Ovary (tissue), 9 donors: ENCODE data around the gene SIN3A. TPM values are rescaled to one million over a fixed set of nuclear protein-coding genes. Genes with fewer than 3 reads are reported as not detected.
"Not testable (repeated sequence)": the region's sequence is repeated elsewhere in the genome, so short reads cannot be mapped to it uniquely, and the experiment has no call there.

Experiments used
- DNase-seq, 5 donors: peaks; one replicate each; pipeline ENCODE4 v3.0.0-alpha.2; 2019 to 2020
- H3K27ac ChIP-seq, 2 donors: fragments of 200-600 bp; one replicate each; pipeline versions ENCODE4 v1.5.1 to v1.8.0; 2019 to 2022
- H3K27me3 ChIP-seq: fragments of 200-600 bp; one replicate; pipeline ENCODE4 v1.8.0; 2022
- H3K36me3 ChIP-seq: fragments of 200-600 bp; sonication (generic); one replicate; pipeline ENCODE4 v1.5.1; 2019
- H3K4me1 ChIP-seq: one replicate; pipeline ENCODE4 v1.8.1; 2013; ENCODE audit warnings: mild to moderate bottlenecking, moderate library complexity; ENCODE audit not compliant: insufficient read depth
- H3K4me3 ChIP-seq: fragments of 200-600 bp; sonication (generic); one replicate; pipeline ENCODE4 v1.5.1; 2017
- H3K9me3 ChIP-seq, 2 donors: fragments of 200-600 bp in 1 of 2; sonication (generic) in 1 of 2; one replicate each; pipeline versions ENCODE4 v1.5.1 to v1.8.1; 2013 to 2019; ENCODE audit warnings: mild to moderate bottlenecking in 1 of 2, moderate library complexity in 1 of 2
- EP300 ChIP-seq: sonication (generic); formaldehyde crosslinking; IDR thresholded peaks from one replicate; pipeline ENCODE4 v1.6.1; 2017; ENCODE audit warnings: antibody characterized with exemption
- POLR2A ChIP-seq: fragments of 450-650 bp; IDR thresholded peaks from one replicate; pipeline ENCODE4 v1.6.1; 2017; ENCODE audit warnings: antibody characterized with exemption, mild to moderate bottlenecking, moderate library complexity
- WGBS, 3 donors: extraction: QIAGEN DNeasy Blood & Tissue Kit in 1 of 3; methylation state at CpG; one replicate each; pipeline versions ENCODE4 v1.1.5 to v1.1.7; 2013 to 2017; 5-methylcytosine and 5-hydroxymethylcytosine counted together
- intact Hi-C, 4 donors: fragments of 100-400 bp; cut with DNase I; formaldehyde crosslinking; loops; one replicate each; pipeline versions ENCODE4 v1.11.0 to v1.15.1; 2022 to 2023
- polyA plus RNA-seq, 2 donors: library from polyadenylated mRNA; stranded (reverse); fragments of 200-250 nt in 1 of 2; fragments of 350-450 nt in 1 of 2; fragmentation: Illumina TruSeq in 1 of 2; extraction: RNeasy Lipid Tissue Mini Kit (QIAGEN cat#74804) in 1 of 2; gene quantifications; one replicate each; pipeline ENCODE4 v1.2.3, GENCODE V29; 2013 to 2014
- total RNA-seq, 7 donors: library from RNA; depleted of rRNA in 2 of 7; stranded (reverse); fragments of >200 nt in 2 of 7; fragmentation: NEBNext Ultra II Directional in 3 of 7; extraction: Animal tissue kit (Norgen Biotek cat#: 25700) in 3 of 7; gene quantifications; one replicate each; pipeline versions ENCODE4 v1.1.0 to v1.2.4, GENCODE V29; 2016 to 2023
- TF ChIP-seq, protein P1 (sequence below), 3 donors: fragments of 450-650 bp in 2 of 3; fragments of 200-600 bp in 1 of 3; IDR thresholded peaks; one replicate each; pipeline versions ENCODE4 v1.5.1 to v1.8.0; 2016 to 2022; ENCODE audit warnings: antibody characterized with exemption in 3 of 3, mild to moderate bottlenecking in 1 of 3
- donor health status: DM: no; HTN: no; CAD: no; lungs with moderate emphysema.
- donor health status: DM: no; HTN: no; CAD: no.
- donor health status: Bipolar disorder and iron deficiency.
- donor health status: DM: yes; HTN: yes; CAD: no.
- donor health status: DM: no; HTN: no; CAD: no.
- donor health status: DM: yes; HTN: yes; CAD: no.

The SIN3A gene
- total and polyA plus RNA-seq, 9 donors, result 29.3 to 115 (median 88.5) TPM

DNA sequence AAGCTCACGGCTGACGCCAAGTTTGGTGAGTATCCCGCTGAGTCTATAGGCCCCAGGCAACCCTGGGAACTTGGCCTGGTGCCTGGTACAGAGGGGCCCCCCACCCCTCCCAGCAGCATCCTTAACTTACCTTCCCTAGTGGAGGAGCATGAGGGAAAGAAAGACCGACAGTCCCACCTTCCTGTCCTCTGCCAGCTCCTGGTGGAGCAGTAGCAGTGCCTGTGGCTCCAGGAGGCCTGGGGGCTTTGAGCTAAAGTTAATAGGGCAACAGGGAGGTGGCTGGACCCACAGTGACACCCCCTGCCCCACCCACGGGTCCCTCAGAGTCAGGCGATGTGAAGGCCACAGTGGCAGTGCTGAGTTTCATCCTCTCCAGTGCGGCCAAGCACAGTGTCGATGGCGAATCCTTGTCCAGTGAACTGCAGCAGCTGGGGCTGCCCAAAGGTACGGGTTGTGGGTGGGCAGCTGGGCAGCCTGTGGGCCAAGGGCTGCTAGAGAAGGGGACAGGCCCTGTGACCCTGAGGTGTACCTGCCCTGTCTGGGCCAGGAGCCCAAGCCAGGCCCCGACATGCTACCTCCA, 112.7 kb downstream of the SIN3A start:
- Histone ChIP-seq H3K36me3 (no peaks in the 10 kb centered on the region), H3K27me3 (no peaks in the 10 kb centered on the region), H3K9me3 (no peaks in the 10 kb centered on the region), H3K27ac (no peak overlapping the region), H3K4me1 (peaks cover 7% of the 10 kb centered on the region), H3K4me3 (no peak overlapping the region)
- TF ChIP-seq EP300 (no peak), POLR2A (no peak)
- intact Hi-C loops, result no loop called here
- 83 to 86% (median 85%) methylated on average over 11 of the region's 11 CpGs for WGBS, 3 donors
- peak in 1 of 5 donors; percentile 15 for DNase-seq

DNA sequence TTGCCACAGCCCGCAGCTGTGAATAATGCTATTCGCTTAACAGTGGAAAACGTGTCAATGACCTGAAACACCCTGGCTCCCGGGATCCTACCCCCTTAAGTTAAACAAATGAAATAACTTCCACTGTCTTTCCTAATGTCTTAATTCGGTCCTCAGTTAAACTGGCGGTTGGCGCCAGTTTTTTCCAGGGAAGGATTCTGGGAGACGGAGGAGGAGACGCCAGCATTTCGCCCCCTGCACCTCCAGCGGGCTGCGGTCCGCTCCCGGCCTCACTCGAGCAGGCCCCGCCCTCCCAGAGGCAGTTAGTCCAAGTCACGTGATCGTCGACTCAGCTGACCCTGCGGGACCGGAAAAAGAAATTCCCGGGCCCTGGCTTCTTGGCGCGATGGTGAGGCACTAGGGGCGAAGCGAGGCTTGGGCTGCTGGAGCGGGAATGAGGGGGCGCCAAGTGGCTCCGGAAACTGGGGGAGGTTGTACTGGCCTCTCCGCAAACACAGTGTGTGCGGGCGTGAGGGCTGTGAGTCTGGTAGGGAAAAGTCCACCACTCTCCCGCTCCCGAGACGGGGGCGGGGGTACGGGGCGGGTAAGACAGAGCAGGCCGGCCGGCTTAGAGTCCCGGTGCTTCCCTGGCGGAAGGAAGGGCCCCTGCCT, 115.7 kb downstream of the SIN3A start, which contains the start of gene COMMD4:
Gene COMMD4, plus strand, starts transcription at position 359 of the 651 bp plus-strand sequence. Its CDS starts 27 bp downstream, at position 386.
- no peaks in the 10 kb centered on the region for H3K36me3 ChIP-seq
- H3K27me3 ChIP-seq, result no peaks in the 10 kb centered on the region
- peaks cover 7% of the 10 kb centered on the region for H3K4me1 ChIP-seq
- peak; percentile 96 to 98 (median 98) for DNase-seq
- 0% methylated on average over 42 of the region's 42 CpGs for WGBS, 3 donors
- H3K9me3 ChIP-seq, result no peaks in the 10 kb centered on the region
- TF ChIP-seq EP300 (no peak), POLR2A (no peak)
- TF ChIP-seq, protein P1, sequence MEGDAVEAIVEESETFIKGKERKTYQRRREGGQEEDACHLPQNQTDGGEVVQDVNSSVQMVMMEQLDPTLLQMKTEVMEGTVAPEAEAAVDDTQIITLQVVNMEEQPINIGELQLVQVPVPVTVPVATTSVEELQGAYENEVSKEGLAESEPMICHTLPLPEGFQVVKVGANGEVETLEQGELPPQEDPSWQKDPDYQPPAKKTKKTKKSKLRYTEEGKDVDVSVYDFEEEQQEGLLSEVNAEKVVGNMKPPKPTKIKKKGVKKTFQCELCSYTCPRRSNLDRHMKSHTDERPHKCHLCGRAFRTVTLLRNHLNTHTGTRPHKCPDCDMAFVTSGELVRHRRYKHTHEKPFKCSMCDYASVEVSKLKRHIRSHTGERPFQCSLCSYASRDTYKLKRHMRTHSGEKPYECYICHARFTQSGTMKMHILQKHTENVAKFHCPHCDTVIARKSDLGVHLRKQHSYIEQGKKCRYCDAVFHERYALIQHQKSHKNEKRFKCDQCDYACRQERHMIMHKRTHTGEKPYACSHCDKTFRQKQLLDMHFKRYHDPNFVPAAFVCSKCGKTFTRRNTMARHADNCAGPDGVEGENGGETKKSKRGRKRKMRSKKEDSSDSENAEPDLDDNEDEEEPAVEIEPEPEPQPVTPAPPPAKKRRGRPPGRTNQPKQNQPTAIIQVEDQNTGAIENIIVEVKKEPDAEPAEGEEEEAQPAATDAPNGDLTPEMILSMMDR (IDR thresholded peaks at IDR 0.05), result no peak
- peak within 1 kb of the TSS; percentile 67 for H3K4me3 ChIP-seq
- peak within 1 kb of the TSS in 1 of 2 donors; percentile 69 for H3K27ac ChIP-seq
- intact Hi-C loops, result no loop called here

DNA sequence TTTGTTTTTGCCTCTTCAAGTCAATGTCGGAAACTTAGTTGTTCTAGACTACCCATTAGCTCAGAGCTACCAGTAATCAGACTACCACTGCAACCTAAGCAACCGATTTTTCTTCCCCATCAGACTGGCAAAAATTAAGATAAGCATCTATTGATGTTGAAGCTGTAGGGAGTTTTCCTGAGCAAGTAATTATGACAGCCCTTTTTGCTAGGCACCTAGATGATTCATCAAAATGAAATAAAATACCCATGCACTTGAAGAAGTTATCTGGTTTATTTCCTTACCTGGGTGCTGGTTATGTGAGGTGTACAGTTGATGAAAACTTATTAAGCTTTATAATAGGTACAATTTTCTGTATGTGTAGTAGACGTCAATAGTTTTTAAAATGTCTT, 116.2 kb downstream of the SIN3A start:
- H3K4me3 ChIP-seq, result peak overlapping the region; percentile 67
- no peaks in the 10 kb centered on the region for H3K27me3 ChIP-seq
- H3K36me3 ChIP-seq, result no peaks in the 10 kb centered on the region
- H3K4me1 ChIP-seq, result peaks cover 7% of the 10 kb centered on the region
- TF ChIP-seq, protein P1 (IDR thresholded peaks at IDR 0.05), result no peak
- no peak for TF ChIP-seq POLR2A
- DNase-seq, result no peak
- 26 to 39% (median 27%) methylated on average over 3 of the region's 3 CpGs for WGBS, 3 donors
- intact Hi-C loops, result no loop called here
- peak overlapping the region in 1 of 2 donors; percentile 69 for H3K27ac ChIP-seq
- H3K9me3 ChIP-seq, result no peaks in the 10 kb centered on the region

DNA sequence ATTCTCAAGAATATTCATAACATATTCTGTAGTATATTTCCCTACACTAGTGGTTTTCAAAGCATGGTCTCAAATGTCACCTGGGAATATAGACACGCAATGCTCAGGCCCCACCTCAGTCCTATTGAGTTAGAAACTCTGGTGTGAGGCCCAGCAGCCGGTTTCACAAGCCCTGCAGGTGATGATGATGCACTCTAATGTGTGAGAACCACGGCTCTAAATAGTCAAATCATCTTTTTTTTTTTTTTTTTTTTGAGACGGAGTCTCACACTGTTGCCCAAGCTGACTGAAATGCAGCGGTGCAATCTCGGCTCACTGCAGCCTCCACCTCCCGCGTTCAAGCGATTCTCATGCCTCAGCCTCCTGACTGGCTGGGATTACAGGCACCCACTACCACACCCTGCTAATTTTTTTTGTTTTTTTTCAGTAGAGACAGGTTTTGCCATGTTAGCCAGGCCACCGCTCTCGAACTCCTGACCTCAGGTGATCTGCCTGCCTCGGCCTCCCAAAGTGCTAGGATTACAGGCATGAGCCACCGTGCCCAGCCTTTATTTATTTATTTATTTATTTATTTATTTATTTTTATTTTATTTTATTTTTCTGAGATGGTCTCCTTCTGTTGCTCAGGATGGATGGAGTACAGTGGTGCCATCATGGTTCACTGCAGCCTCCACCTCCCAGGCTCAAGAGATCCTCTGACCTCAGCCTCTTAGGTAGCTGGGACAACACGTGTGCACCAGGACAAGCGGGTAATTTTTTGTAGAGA, 117.7 kb downstream of the SIN3A start:
- H3K4me1 ChIP-seq, DNase-seq, H3K27ac ChIP-seq, H3K27me3 ChIP-seq, H3K4me3 ChIP-seq, H3K9me3 ChIP-seq, H3K36me3 ChIP-seq, intact Hi-C loops: not testable (repeated sequence)
- 89 to 91% (median 90%) methylated on average over 15 of the region's 15 CpGs for WGBS, 3 donors

DNA sequence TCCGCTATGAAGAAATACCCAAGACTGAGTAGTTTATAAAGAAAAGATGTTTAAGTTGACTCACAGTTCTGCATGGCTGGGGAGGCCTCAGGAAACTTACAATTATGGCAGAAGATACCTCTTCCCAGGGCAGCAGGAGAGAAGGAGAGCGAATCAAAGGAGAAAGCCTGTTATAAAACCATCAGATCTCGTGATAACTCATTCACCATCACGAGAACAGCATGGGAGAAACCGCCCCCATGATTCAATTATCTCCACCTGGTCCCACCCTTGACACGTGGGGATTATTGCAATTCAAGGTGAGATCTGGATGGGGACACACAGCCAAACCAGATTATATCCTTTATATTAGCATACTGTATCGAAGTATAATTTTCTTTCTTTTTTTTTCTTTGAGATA, 119.4 kb downstream of the SIN3A start:
- WGBS, 3 donors, result 63 to 66% (median 65%) methylated on average over 7 of the region's 7 CpGs
- DNase-seq, H3K4me1 ChIP-seq, H3K27me3 ChIP-seq, H3K36me3 ChIP-seq, intact Hi-C loops, H3K9me3 ChIP-seq, H3K4me3 ChIP-seq, H3K27ac ChIP-seq: not testable (repeated sequence)
